ENCODE measurements around the gene SEZ6.

- no peak for TF ChIP-seq CTCF (tag by site-specific recombination; IDR thresholded peaks at IDR 0.05)
- no peak for TF ChIP-seq ATF2 (tag by site-specific recombination; IDR thresholded peaks at IDR 0.05; ENCODE audit: low read depth)
- TF ChIP-seq ZNF837 (tag by site-specific recombination; IDR thresholded peaks at IDR 0.05) = no peak
Measured at GRCh38 chr17:28969706-28970393, 36.0 kb downstream of the SEZ6 start.
